Duodenal mucosa (tissue), 2 donors: ENCODE data around the gene UBE2A.

Experiments
- H3K27ac ChIP-seq: one replicate; pipeline ENCODE4 v1.7.0; 2013; ENCODE audit warnings: low read depth, low read length
- H3K27me3 ChIP-seq, 2 donors: one replicate each; pipeline ENCODE4 v1.7.0; 2013; ENCODE audit warnings: low read length in 2 of 2, control low read depth in 1 of 2; ENCODE audit not compliant: insufficient read depth in 2 of 2, control insufficient read depth in 1 of 2
- H3K36me3 ChIP-seq, 2 donors: one replicate each; pipeline ENCODE4 v1.7.0; 2013; ENCODE audit warnings: low read length in 2 of 2, control low read depth in 1 of 2; ENCODE audit not compliant: insufficient read depth in 2 of 2, control insufficient read depth in 1 of 2
- H3K4me1 ChIP-seq, 2 donors: one replicate each; pipeline ENCODE4 v1.7.0; 2013; ENCODE audit warnings: low read length in 2 of 2, control low read depth in 1 of 2; ENCODE audit not compliant: insufficient read depth in 2 of 2, control insufficient read depth in 1 of 2
- H3K4me3 ChIP-seq, 2 donors: one replicate each; pipeline ENCODE4 v1.7.0; 2013; ENCODE audit warnings: low read length in 2 of 2, low read depth in 1 of 2
- H3K9ac ChIP-seq, 2 donors: one replicate each; pipeline ENCODE4 v1.7.0; 2013; ENCODE audit warnings: low read length in 2 of 2, low read depth in 1 of 2
- H3K9me3 ChIP-seq, 2 donors: one replicate each; pipeline ENCODE4 v1.7.0; 2013; ENCODE audit warnings: low read length in 2 of 2, control low read depth in 1 of 2; ENCODE audit not compliant: control insufficient read depth in 1 of 2

UBE2A gene

GRCh38 chrX:119607018-119607389 is 32.6 kb downstream of the UBE2A start:
- Histone ChIP-seq H3K4me3 (peak overlapping the region; percentile 87 to 89), H3K9me3 (no peaks in the 10 kb centered on the region), H3K9ac (peak overlapping the region; percentile 85), H3K36me3 (no peaks in the 10 kb centered on the region), H3K27ac (peak overlapping the region; percentile 89), H3K27me3 (no peaks in the 10 kb centered on the region), H3K4me1 (peaks cover 0 to 4% of the 10 kb centered on the region in 2 donors)

GRCh38 chrX:119614776-119615175 is 40.4 kb downstream of the UBE2A start:
- H3K4me1 ChIP-seq: no peaks in the 10 kb centered on the region
- no peak overlapping the region for H3K9ac ChIP-seq
- H3K27me3 ChIP-seq: no peaks in the 10 kb centered on the region
- H3K27ac ChIP-seq: no peak overlapping the region
- H3K9me3 ChIP-seq: no peaks in the 10 kb centered on the region
- no peak overlapping the region for H3K4me3 ChIP-seq
- no peaks in the 10 kb centered on the region for H3K36me3 ChIP-seq

GRCh38 chrX:119617517-119618164 is 43.3 kb downstream of the UBE2A start:
- H3K9me3 ChIP-seq: no peaks in the 10 kb centered on the region
- H3K4me1 ChIP-seq: no peaks in the 10 kb centered on the region
- H3K9ac ChIP-seq: no peak overlapping the region
- no peak overlapping the region for H3K4me3 ChIP-seq
- H3K27me3 ChIP-seq: no peaks in the 10 kb centered on the region
- H3K27ac ChIP-seq: no peak overlapping the region
- H3K36me3 ChIP-seq: no peaks in the 10 kb centered on the region

- Histone ChIP-seq H3K27ac (no peak overlapping the region), H3K27me3 (no peaks in the 10 kb centered on the region)
Measured at GRCh38 chrX:119618439-119618838, 44.1 kb downstream of the UBE2A start.

GRCh38 chrX:119622356-119623232 is 48.2 kb downstream of the UBE2A start:
- Histone ChIP-seq H3K36me3 (no peaks in the 10 kb centered on the region), H3K4me3 (no peak overlapping the region), H3K4me1 (no peaks in the 10 kb centered on the region), H3K9me3 (no peaks in the 10 kb centered on the region), H3K27me3 (no peaks in the 10 kb centered on the region), H3K27ac (no peak overlapping the region), H3K9ac (no peak overlapping the region)

More at GRCh38 chrX:119618439-119618838, 44.1 kb downstream of the UBE2A start:
- H3K4me1 ChIP-seq: no peaks in the 10 kb centered on the region
- no peak overlapping the region for H3K9ac ChIP-seq
- H3K36me3 ChIP-seq: no peaks in the 10 kb centered on the region
- no peaks in the 10 kb centered on the region for H3K9me3 ChIP-seq
- no peak overlapping the region for H3K4me3 ChIP-seq

GRCh38 chrX:119624417-119624816 is 50.1 kb downstream of the UBE2A start:
- H3K4me1 ChIP-seq: no peaks in the 10 kb centered on the region
- no peaks in the 10 kb centered on the region for H3K9me3 ChIP-seq
- H3K36me3 ChIP-seq: no peaks in the 10 kb centered on the region
- no peaks in the 10 kb centered on the region for H3K27me3 ChIP-seq
- H3K4me3 ChIP-seq: no peak overlapping the region
- H3K9ac ChIP-seq: no peak overlapping the region
- no peak overlapping the region for H3K27ac ChIP-seq

GRCh38 chrX:119624951-119625668 is 50.7 kb downstream of the UBE2A start:
- Histone ChIP-seq H3K27me3 (no peaks in the 10 kb centered on the region), H3K9me3 (no peaks in the 10 kb centered on the region), H3K4me1 (no peaks in the 10 kb centered on the region), H3K9ac (no peak overlapping the region), H3K36me3 (no peaks in the 10 kb centered on the region), H3K4me3 (no peak overlapping the region), H3K27ac (no peak overlapping the region)

GRCh38 chrX:119625843-119626242 is 51.5 kb downstream of the UBE2A start:
- Histone ChIP-seq H3K4me1 (no peaks in the 10 kb centered on the region), H3K27ac (no peak overlapping the region), H3K36me3 (no peaks in the 10 kb centered on the region), H3K9me3 (no peaks in the 10 kb centered on the region), H3K27me3 (no peaks in the 10 kb centered on the region), H3K9ac (no peak overlapping the region), H3K4me3 (no peak overlapping the region)
